ENCODE measurements around the gene ERCC6L2. TPM values are rescaled to one million over a fixed set of nuclear protein-coding genes. Genes with fewer than 3 reads are reported as not detected.

Gene ERCC6L2
- total and polyA plus RNA-seq, 2 experiments from 2014 or later = 33.5 to 80.6 TPM

DNA sequence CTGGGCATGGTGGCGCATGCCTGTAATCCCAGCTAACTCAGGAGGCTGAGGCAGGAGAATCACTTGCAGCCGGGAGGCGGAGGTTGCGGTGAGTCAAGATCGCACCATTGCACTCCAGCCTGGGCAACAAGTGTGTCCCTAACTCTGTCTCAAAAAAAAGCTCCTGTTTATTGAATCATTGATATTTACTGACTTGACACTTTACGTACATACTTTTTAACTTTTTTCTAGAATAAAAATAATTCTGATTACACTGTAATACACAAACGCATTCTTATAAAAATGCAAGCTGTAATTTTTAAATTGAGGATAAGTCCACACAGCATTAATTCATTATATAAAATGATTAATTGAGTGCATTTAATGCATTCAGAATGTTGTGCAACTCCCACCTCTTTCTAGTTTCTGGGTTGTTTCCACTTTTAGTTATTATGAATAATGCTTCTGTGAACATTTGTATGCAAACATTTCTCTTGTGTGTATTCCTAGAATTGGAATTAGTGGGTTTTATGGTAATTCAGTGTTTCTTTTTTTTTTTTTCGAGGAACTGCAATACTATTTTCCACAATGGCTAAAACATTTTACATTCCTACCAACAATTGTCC is 15.7 kb downstream of the ERCC6L2 start (continued):
- no peak for TF ChIP-seq ZNF114 (CRISPR knock-in tag; IDR thresholded peaks at IDR 0.05)

DNA sequence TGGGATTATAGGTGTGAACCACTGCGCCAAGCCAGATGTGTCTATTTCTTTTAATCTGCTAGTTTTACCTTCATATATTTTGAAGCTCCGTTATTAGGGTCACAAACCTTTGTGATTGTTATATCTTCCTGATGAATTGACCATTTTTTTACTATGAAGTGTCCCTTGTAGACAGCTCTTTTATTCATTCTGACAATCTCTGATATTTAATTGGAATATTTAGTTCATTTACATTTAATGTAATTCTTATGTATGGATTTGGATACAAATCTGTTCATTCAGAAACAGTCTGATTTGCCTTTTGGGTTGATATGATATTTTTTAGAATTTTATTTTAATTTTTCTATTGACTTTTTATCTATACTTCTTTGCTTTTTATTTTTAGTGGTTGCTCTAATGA is 17.2 kb downstream of the ERCC6L2 start:
- TF ChIP-seq, protein P1, sequence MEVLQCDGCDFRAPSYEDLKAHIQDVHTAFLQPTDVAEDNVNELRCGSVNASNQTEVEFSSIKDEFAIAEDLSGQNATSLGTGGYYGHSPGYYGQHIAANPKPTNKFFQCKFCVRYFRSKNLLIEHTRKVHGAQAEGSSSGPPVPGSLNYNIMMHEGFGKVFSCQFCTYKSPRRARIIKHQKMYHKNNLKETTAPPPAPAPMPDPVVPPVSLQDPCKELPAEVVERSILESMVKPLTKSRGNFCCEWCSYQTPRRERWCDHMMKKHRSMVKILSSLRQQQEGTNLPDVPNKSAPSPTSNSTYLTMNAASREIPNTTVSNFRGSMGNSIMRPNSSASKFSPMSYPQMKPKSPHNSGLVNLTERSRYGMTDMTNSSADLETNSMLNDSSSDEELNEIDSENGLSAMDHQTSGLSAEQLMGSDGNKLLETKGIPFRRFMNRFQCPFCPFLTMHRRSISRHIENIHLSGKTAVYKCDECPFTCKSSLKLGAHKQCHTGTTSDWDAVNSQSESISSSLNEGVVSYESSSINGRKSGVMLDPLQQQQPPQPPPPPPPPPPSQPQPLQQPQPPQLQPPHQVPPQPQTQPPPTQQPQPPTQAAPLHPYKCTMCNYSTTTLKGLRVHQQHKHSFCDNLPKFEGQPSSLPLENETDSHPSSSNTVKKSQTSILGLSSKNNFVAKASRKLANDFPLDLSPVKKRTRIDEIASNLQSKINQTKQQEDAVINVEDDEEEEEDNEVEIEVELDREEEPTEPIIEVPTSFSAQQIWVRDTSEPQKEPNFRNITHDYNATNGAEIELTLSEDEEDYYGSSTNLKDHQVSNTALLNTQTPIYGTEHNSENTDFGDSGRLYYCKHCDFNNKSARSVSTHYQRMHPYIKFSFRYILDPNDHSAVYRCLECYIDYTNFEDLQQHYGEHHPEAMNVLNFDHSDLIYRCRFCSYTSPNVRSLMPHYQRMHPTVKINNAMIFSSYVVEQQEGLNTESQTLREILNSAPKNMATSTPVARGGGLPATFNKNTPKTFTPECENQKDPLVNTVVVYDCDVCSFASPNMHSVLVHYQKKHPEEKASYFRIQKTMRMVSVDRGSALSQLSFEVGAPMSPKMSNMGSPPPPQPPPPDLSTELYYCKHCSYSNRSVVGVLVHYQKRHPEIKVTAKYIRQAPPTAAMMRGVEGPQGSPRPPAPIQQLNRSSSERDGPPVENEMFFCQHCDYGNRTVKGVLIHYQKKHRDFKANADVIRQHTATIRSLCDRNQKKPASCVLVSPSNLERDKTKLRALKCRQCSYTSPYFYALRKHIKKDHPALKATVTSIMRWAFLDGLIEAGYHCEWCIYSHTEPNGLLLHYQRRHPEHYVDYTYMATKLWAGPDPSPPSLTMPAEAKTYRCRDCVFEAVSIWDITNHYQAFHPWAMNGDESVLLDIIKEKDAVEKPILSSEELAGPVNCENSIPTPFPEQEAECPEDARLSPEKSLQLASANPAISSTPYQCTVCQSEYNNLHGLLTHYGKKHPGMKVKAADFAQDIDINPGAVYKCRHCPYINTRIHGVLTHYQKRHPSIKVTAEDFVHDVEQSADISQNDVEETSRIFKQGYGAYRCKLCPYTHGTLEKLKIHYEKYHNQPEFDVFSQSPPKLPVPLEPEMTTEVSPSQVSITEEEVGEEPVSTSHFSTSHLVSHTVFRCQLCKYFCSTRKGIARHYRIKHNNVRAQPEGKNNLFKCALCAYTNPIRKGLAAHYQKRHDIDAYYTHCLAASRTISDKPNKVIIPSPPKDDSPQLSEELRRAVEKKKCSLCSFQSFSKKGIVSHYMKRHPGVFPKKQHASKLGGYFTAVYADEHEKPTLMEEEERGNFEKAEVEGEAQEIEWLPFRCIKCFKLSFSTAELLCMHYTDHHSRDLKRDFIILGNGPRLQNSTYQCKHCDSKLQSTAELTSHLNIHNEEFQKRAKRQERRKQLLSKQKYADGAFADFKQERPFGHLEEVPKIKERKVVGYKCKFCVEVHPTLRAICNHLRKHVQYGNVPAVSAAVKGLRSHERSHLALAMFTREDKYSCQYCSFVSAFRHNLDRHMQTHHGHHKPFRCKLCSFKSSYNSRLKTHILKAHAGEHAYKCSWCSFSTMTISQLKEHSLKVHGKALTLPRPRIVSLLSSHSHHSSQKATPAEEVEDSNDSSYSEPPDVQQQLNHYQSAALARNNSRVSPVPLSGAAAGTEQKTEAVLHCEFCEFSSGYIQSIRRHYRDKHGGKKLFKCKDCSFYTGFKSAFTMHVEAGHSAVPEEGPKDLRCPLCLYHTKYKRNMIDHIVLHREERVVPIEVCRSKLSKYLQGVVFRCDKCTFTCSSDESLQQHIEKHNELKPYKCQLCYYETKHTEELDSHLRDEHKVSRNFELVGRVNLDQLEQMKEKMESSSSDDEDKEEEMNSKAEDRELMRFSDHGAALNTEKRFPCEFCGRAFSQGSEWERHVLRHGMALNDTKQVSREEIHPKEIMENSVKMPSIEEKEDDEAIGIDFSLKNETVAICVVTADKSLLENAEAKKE (CRISPR knock-in tag; IDR thresholded peaks at IDR 0.05) = no peak
- TF ChIP-seq CREB1 (CRISPR knock-in tag; IDR thresholded peaks at IDR 0.05; ENCODE audit: low read depth) = no peak
- TF ChIP-seq EZH2 (IDR thresholded peaks at IDR 0.05; ENCODE audit: low read depth, unreplicated experiment) = no peak
- TF ChIP-seq, protein P2, sequence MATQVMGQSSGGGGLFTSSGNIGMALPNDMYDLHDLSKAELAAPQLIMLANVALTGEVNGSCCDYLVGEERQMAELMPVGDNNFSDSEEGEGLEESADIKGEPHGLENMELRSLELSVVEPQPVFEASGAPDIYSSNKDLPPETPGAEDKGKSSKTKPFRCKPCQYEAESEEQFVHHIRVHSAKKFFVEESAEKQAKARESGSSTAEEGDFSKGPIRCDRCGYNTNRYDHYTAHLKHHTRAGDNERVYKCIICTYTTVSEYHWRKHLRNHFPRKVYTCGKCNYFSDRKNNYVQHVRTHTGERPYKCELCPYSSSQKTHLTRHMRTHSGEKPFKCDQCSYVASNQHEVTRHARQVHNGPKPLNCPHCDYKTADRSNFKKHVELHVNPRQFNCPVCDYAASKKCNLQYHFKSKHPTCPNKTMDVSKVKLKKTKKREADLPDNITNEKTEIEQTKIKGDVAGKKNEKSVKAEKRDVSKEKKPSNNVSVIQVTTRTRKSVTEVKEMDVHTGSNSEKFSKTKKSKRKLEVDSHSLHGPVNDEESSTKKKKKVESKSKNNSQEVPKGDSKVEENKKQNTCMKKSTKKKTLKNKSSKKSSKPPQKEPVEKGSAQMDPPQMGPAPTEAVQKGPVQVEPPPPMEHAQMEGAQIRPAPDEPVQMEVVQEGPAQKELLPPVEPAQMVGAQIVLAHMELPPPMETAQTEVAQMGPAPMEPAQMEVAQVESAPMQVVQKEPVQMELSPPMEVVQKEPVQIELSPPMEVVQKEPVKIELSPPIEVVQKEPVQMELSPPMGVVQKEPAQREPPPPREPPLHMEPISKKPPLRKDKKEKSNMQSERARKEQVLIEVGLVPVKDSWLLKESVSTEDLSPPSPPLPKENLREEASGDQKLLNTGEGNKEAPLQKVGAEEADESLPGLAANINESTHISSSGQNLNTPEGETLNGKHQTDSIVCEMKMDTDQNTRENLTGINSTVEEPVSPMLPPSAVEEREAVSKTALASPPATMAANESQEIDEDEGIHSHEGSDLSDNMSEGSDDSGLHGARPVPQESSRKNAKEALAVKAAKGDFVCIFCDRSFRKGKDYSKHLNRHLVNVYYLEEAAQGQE (IDR thresholded peaks at IDR 0.05; ENCODE audit: unreplicated experiment) = no peak
- no peak for TF ChIP-seq POLR2AphosphoS5 (IDR thresholded peaks at IDR 0.05; ENCODE audit: low read depth)
- no peak for TF ChIP-seq NANOG (IDR thresholded peaks at IDR 0.05; ENCODE audit: borderline replicate concordance)
- TF ChIP-seq, protein P3, sequence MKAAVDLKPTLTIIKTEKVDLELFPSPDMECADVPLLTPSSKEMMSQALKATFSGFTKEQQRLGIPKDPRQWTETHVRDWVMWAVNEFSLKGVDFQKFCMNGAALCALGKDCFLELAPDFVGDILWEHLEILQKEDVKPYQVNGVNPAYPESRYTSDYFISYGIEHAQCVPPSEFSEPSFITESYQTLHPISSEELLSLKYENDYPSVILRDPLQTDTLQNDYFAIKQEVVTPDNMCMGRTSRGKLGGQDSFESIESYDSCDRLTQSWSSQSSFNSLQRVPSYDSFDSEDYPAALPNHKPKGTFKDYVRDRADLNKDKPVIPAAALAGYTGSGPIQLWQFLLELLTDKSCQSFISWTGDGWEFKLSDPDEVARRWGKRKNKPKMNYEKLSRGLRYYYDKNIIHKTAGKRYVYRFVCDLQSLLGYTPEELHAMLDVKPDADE (IDR thresholded peaks at IDR 0.05) = no peak
- TF ChIP-seq ZNF114 (CRISPR knock-in tag; IDR thresholded peaks at IDR 0.05) = no peak
- TF ChIP-seq ZNF331 (CRISPR knock-in tag; IDR thresholded peaks at IDR 0.05; ENCODE audit: low read depth) = no peak
- TF ChIP-seq JUNB (IDR thresholded peaks at IDR 0.05; ENCODE audit: unreplicated experiment) = no peak
- no peak for TF ChIP-seq STAT1 (IDR thresholded peaks at IDR 0.05; ENCODE audit: unreplicated experiment)
- TF ChIP-seq, protein P4, sequence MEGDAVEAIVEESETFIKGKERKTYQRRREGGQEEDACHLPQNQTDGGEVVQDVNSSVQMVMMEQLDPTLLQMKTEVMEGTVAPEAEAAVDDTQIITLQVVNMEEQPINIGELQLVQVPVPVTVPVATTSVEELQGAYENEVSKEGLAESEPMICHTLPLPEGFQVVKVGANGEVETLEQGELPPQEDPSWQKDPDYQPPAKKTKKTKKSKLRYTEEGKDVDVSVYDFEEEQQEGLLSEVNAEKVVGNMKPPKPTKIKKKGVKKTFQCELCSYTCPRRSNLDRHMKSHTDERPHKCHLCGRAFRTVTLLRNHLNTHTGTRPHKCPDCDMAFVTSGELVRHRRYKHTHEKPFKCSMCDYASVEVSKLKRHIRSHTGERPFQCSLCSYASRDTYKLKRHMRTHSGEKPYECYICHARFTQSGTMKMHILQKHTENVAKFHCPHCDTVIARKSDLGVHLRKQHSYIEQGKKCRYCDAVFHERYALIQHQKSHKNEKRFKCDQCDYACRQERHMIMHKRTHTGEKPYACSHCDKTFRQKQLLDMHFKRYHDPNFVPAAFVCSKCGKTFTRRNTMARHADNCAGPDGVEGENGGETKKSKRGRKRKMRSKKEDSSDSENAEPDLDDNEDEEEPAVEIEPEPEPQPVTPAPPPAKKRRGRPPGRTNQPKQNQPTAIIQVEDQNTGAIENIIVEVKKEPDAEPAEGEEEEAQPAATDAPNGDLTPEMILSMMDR (conservative IDR thresholded peaks at IDR 0.05; ENCODE audit: low read depth in 2 of 2) = no peak
- TF ChIP-seq EZH2phosphoT487 (IDR thresholded peaks at IDR 0.05; ENCODE audit: unreplicated experiment) = no peak
- H3K27ac Mint-ChIP-seq = no peak overlapping the region

More for the DNA sequence above, 17.2 kb downstream of the ERCC6L2 start:
- Histone ChIP-seq H3K27me3 (ENCODE audit: insufficient read depth) (no peaks in the 10 kb centered on the region), H4K20me1 (replicated peaks; ENCODE audit: insufficient read depth) (peaks cover 3% of the 10 kb centered on the region; the same call in 1 of the 2 replicates), H2AFZ (no peak overlapping the region), H3K79me2 (replicated peaks; ENCODE audit: insufficient read depth) (peaks cover 79% of the 10 kb centered on the region), H3F3A (replicated peaks; ENCODE audit: low read depth) (no peaks in the 10 kb centered on the region), H3K4me2 (no peak overlapping the region), H3K36me3 (ENCODE audit: insufficient read depth) (no peaks in the 10 kb centered on the region), H3K4me1 (ENCODE audit: insufficient read depth) (no peaks in the 10 kb centered on the region), H3K27ac (ENCODE audit: low read depth) (no peak overlapping the region), H3K9me2 (ENCODE audit: insufficient read depth) (no peaks in the 10 kb centered on the region), H3K4me3 (no peak overlapping the region)
- Mint-ChIP-seq H3K36me3 (ENCODE audit: low read depth) (peaks cover 4% of the 10 kb centered on the region; the same call in 1 of the 3 replicates), H3K4me1 (no peaks in the 10 kb centered on the region), H3K27me3 (ENCODE audit: insufficient read depth, low read depth, poor library complexity) (no peaks in the 10 kb centered on the region), H3K4me3 (no peak overlapping the region), H3K9me3 (no peaks in the 10 kb centered on the region; the same call in 2 of the 3 replicates)
- ATAC-seq (no peak), DNase-seq (ENCODE audit: low spot score) (no peak)
